ENCODE data around the gene NBEAL1.
"Not testable (repeated sequence)": the region's sequence is repeated elsewhere in the genome, so short reads cannot be mapped to it uniquely, and the experiment has no call there.

NBEAL1 gene

GRCh38 chr2:203225423-203226039 lies 210.9 kb downstream of the NBEAL1 start:
- DNase-seq (ENCODE audit: low read depth in 2 of 2): peak in 1 of 2 donors; percentile 15

GRCh38 chr2:203229674-203230073 lies 215.0 kb downstream of the NBEAL1 start:
- not testable (repeated sequence) for DNase-seq (ENCODE audit: low read depth in 2 of 2)

GRCh38 chr2:203237346-203238238 lies 222.9 kb downstream of the NBEAL1 start:
- no peak for DNase-seq (ENCODE audit: low read depth in 2 of 2)

GRCh38 chr2:203238292-203238703 lies 223.6 kb downstream of the NBEAL1 start:
- DNase-seq (ENCODE audit: low read depth in 2 of 2): no peak

GRCh38 chr2:203238704-203239526 lies 224.2 kb downstream of the NBEAL1 start, which contains the start of gene CYP20A1:
Gene CYP20A1 (plus strand): TSS chr2:203239018. CDS start chr2:203239063, 45 bp downstream.
- DNase-seq (ENCODE audit: low read depth in 2 of 2): peak; percentile 95 to 97

GRCh38 chr2:203240491-203240890 lies 225.8 kb downstream of the NBEAL1 start:
- no peak for DNase-seq (ENCODE audit: low read depth in 2 of 2)

- no peak for DNase-seq (ENCODE audit: low read depth in 2 of 2)
Measured at GRCh38 chr2:203242518-203242917, 227.8 kb downstream of the NBEAL1 start.

GRCh38 chr2:203246646-203247045 lies 232.0 kb downstream of the NBEAL1 start:
- DNase-seq (ENCODE audit: low read depth in 2 of 2): no peak

- no peak for DNase-seq (ENCODE audit: low read depth in 2 of 2)
Measured at GRCh38 chr2:203252818-203253217, 238.1 kb downstream of the NBEAL1 start.

GRCh38 chr2:203253422-203254095 lies 238.9 kb downstream of the NBEAL1 start:
- not testable (repeated sequence) for DNase-seq (ENCODE audit: low read depth in 2 of 2)

GRCh38 chr2:203261326-203262159 lies 246.9 kb downstream of the NBEAL1 start:
- no peak for DNase-seq (ENCODE audit: low read depth in 2 of 2)
